Tibial nerve (tissue), 4 donors: ENCODE measurements around the gene MEI4. TPM values are rescaled to one million over a fixed set of nuclear protein-coding genes. Genes with fewer than 3 reads are reported as not detected.
"Not testable (repeated sequence)": the region's sequence is repeated elsewhere in the genome, so short reads cannot be mapped to it uniquely, and the experiment has no call there.

Source experiments
- DNase-seq, 2 donors: peaks; one replicate each; pipeline ENCODE4 v3.0.0-alpha.2; 2019; ENCODE audit warnings: low spot score in 2 of 2
- H3K27ac ChIP-seq, 4 donors: fragments of 200-600 bp; sonication (generic) in 3 of 4; one replicate each; pipeline ENCODE4 v1.5.1; 2017 to 2019; ENCODE audit warnings: mild to moderate bottlenecking in 1 of 4
- H3K27me3 ChIP-seq, 2 donors: fragments of 200-600 bp; sonication (generic) in 1 of 2; one replicate each; pipeline versions ENCODE4 v1.5.1 to v1.6.0; 2017 to 2019
- H3K36me3 ChIP-seq, 3 donors: fragments of 200-600 bp; sonication (generic); one replicate each; pipeline ENCODE4 v1.5.1; 2018 to 2019
- H3K4me1 ChIP-seq, 4 donors: fragments of 200-600 bp; sonication (generic) in 3 of 4; one replicate each; pipeline ENCODE4 v1.5.1; 2017 to 2019
- H3K4me3 ChIP-seq, 4 donors: fragments of 200-600 bp; sonication (generic) in 3 of 4; one replicate each; pipeline ENCODE4 v1.5.1; 2017 to 2019; ENCODE audit warnings: mild to moderate bottlenecking in 1 of 4, moderate library complexity in 1 of 4
- H3K9me3 ChIP-seq, 4 donors: fragments of 200-600 bp; sonication (generic) in 3 of 4; one replicate each; pipeline ENCODE4 v1.5.1; 2017 to 2019
- CTCF ChIP-seq, 5 experiments: fragments of 200-600 bp in 3 of 5; fragments of 450-650 bp in 2 of 5; sonication (generic) in 3 of 5; IDR thresholded peaks; one replicate each; pipeline ENCODE4 v1.5.1; 2016 to 2019; ENCODE audit warnings: antibody characterized with exemption in 5 of 5, mild to moderate bottlenecking in 3 of 5, moderate library complexity in 2 of 5
- EP300 ChIP-seq, 2 donors: sonication (generic); formaldehyde crosslinking; IDR thresholded peaks; one replicate each; pipeline ENCODE4 v1.6.1; 2017; ENCODE audit warnings: antibody characterized with exemption in 2 of 2, mild to moderate bottlenecking in 1 of 2
- POLR2A ChIP-seq, 2 donors: fragments of 450-650 bp; IDR thresholded peaks; one replicate each; pipeline ENCODE4 v1.6.1; 2017; ENCODE audit warnings: antibody characterized with exemption in 2 of 2, mild to moderate bottlenecking in 2 of 2, moderate library complexity in 2 of 2
- WGBS, 2 donors: methylation state at CpG; one replicate each; pipeline ENCODE4 v1.1.5; 2018; 5-methylcytosine and 5-hydroxymethylcytosine counted together
- total RNA-seq, 4 donors: library from RNA; depleted of rRNA; stranded (reverse); fragments of >200 nt; gene quantifications; one replicate each; pipeline ENCODE4 v1.1.0, GENCODE V29; 2016

MEI4 gene
- total RNA-seq, 4 donors from 2014 or later = under 0.01 to 0.21 TPM; not detected in 2

GRCh38 chr6:77678048-77678447 lies 25.2 kb downstream of the MEI4 start:
- Histone ChIP-seq H3K9me3 (no peaks in the 10 kb centered on the region), H3K27ac (no peak overlapping the region), H3K4me3 (no peak overlapping the region), H3K27me3 (no peaks in the 10 kb centered on the region), H3K36me3 (no peaks in the 10 kb centered on the region), H3K4me1 (no peaks in the 10 kb centered on the region)
- TF ChIP-seq POLR2A (IDR thresholded peaks at IDR 0.05) (no peak), CTCF (IDR thresholded peaks at IDR 0.05) (no peak), EP300 (IDR thresholded peaks at IDR 0.05) (no peak)
- DNase-seq = no peak
- WGBS, 2 donors = 75 to 83% methylated on average over 4 of the region's 4 CpGs

DNA sequence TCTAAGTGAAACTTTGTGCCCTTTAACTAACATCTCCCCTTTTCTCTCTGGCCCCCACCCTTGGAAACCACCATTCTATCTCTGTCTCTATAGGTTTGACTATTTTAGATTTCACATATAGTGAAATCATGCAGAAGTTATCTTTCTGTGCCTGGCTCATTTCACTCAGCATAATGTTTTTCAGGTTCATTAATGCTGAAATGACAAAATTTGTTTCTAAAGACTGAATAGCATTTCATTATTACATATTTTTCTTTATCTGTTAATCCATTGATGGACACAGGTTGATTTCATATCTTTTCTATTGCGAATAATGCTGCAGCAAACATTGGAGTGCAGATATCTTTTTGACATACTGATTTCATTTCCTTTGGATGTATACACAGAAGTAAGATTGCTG lies 30.7 kb downstream of the MEI4 start:
- no peaks in the 10 kb centered on the region for H3K27me3 ChIP-seq
- no peaks in the 10 kb centered on the region for H3K4me1 ChIP-seq
- H3K9me3 ChIP-seq = no peaks in the 10 kb centered on the region
- 97 to 98% methylated on average over 1 of the region's 1 CpG for WGBS, 2 donors
- no peak for DNase-seq
- no peak overlapping the region for H3K27ac ChIP-seq
- no peak overlapping the region for H3K4me3 ChIP-seq
- TF ChIP-seq POLR2A (IDR thresholded peaks at IDR 0.05) (no peak), CTCF (IDR thresholded peaks at IDR 0.05) (no peak), EP300 (IDR thresholded peaks at IDR 0.05) (no peak)
- H3K36me3 ChIP-seq = no peaks in the 10 kb centered on the region

- TF ChIP-seq CTCF (IDR thresholded peaks at IDR 0.05) = no peak
- no peak for TF ChIP-seq EP300 (IDR thresholded peaks at IDR 0.05)
- TF ChIP-seq POLR2A (IDR thresholded peaks at IDR 0.05) = no peak
- Histone ChIP-seq H3K36me3 (no peaks in the 10 kb centered on the region), H3K27ac (no peak overlapping the region), H3K4me1 (no peaks in the 10 kb centered on the region), H3K9me3 (no peaks in the 10 kb centered on the region), H3K27me3 (no peaks in the 10 kb centered on the region), H3K4me3 (no peak overlapping the region)
- DNase-seq = no peak
- WGBS, 2 donors = 81 to 86% methylated on average over 2 of the region's 2 CpGs
These were observed 34.1 kb downstream of the MEI4 start for GRCh38 chr6:77686931-77687330.

- Histone ChIP-seq H3K4me1 (no peaks in the 10 kb centered on the region), H3K27ac (no peak overlapping the region), H3K9me3 (no peaks in the 10 kb centered on the region), H3K27me3 (no peaks in the 10 kb centered on the region), H3K36me3 (no peaks in the 10 kb centered on the region), H3K4me3 (no peak overlapping the region)
- 69 to 79% methylated on average over 1 of the region's 1 CpG for WGBS, 2 donors
- TF ChIP-seq EP300 (IDR thresholded peaks at IDR 0.05) (no peak), CTCF (IDR thresholded peaks at IDR 0.05) (no peak), POLR2A (IDR thresholded peaks at IDR 0.05) (no peak)
- DNase-seq = no peak
These were observed 35.8 kb downstream of the MEI4 start for GRCh38 chr6:77688649-77689048.

DNA sequence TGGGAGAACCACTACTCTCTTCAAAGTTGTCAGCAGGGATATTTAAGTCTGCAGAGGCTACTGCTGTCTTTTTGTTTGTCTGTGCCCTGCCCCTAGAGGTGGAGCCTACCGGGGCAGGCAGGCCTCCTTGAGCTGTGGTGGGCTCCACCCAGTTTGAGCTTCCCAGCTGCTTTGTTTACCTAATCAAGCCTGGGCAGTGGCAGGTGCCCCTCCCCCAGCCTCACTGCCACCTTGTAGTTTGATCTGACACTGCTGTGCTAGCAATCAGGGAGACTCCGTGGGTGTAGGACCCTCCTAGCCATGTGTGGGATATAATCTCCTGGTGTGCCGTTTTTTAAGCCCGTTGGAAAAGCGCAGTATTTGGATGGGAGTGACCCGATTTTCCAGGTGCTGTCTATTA lies 47.3 kb downstream of the MEI4 start:
- H3K27me3 ChIP-seq, DNase-seq, H3K36me3 ChIP-seq, H3K4me1 ChIP-seq, H3K9me3 ChIP-seq, H3K4me3 ChIP-seq, H3K27ac ChIP-seq: not testable (repeated sequence)
- 91 to 94% methylated on average over 6 of the region's 6 CpGs for WGBS, 2 donors

- no peaks in the 10 kb centered on the region for H3K4me1 ChIP-seq
- TF ChIP-seq POLR2A (IDR thresholded peaks at IDR 0.05) = no peak
- no peak for TF ChIP-seq EP300 (IDR thresholded peaks at IDR 0.05)
- no peak for TF ChIP-seq CTCF (IDR thresholded peaks at IDR 0.05)
- no peak overlapping the region for H3K4me3 ChIP-seq
- 90 to 98% methylated on average over 2 of the region's 2 CpGs for WGBS, 2 donors
- H3K27ac ChIP-seq = no peak overlapping the region
- DNase-seq = no peak
- no peaks in the 10 kb centered on the region for H3K36me3 ChIP-seq
- peaks cover 0 to 17% (median 2%) of the 10 kb centered on the region in 4 donors for H3K9me3 ChIP-seq
- no peaks in the 10 kb centered on the region for H3K27me3 ChIP-seq
These were observed 54.8 kb downstream of the MEI4 start for GRCh38 chr6:77707603-77708002.
